Left lung (tissue), 10 donors: ENCODE measurements around the gene ETV6. TPM values are rescaled to one million over a fixed set of nuclear protein-coding genes. Genes with fewer than 3 reads are reported as not detected.

Source experiments
- ATAC-seq: fragments of 200-7000 bp; cut with Tn5 transposase; one replicate; pipeline ENCODE4 v1.9.1; 2020; ENCODE audit warnings: moderate library complexity
- DNase-seq, 4 donors: peaks; one replicate each; pipeline ENCODE4 v3.0.0-alpha.2; 2013 to 2020
- H3K27ac ChIP-seq, 2 donors: fragments of 200-600 bp; sonication (generic) in 1 of 2; one replicate each; pipeline versions ENCODE4 v1.5.0 to v1.8.0; 2020 to 2021
- H3K27me3 ChIP-seq, 2 donors: fragments of 200-600 bp; sonication (generic) in 1 of 2; one replicate each; pipeline versions ENCODE4 v1.5.0 to v1.8.0; 2020 to 2021
- H3K36me3 ChIP-seq, 2 donors: fragments of 200-600 bp; sonication (generic) in 1 of 2; one replicate each; pipeline versions ENCODE4 v1.5.0 to v1.8.0; 2020 to 2021
- H3K4me1 ChIP-seq, 2 donors: fragments of 200-600 bp; one replicate each; pipeline ENCODE4 v1.8.0; 2021
- H3K4me3 ChIP-seq, 2 donors: fragments of 200-600 bp; sonication (generic) in 1 of 2; one replicate each; pipeline versions ENCODE4 v1.5.0 to v1.8.0; 2020 to 2021; ENCODE audit warnings: mild to moderate bottlenecking in 1 of 2
- H3K9me3 ChIP-seq, 2 donors: fragments of 200-600 bp; sonication (generic) in 1 of 2; one replicate each; pipeline versions ENCODE4 v1.5.0 to v1.8.0; 2020 to 2021
- intact Hi-C, 2 donors: fragments of 100-400 bp; cut with DNase I; formaldehyde crosslinking; loops; one replicate each; pipeline versions ENCODE4 v1.11.2 to v1.14.2; 2022
- polyA plus RNA-seq, 6 donors: library from polyadenylated mRNA; unstranded; fragments of 120-200 nt; gene quantifications; one replicate each; pipeline ENCODE4 v1.2.1, GENCODE V29; 2013; ENCODE audit not compliant: insufficient read length in 6 of 6
- total RNA-seq, 2 donors: library from RNA; stranded (reverse); fragmentation: NEBNext Ultra II Directional; extraction: Animal tissue kit (Norgen Biotek cat#: 25700); gene quantifications; one replicate each; pipeline ENCODE4 v1.2.1, GENCODE V29; 2021
- TF ChIP-seq, protein P1 (sequence below), 2 donors: fragments of 200-600 bp; sonication (generic) in 1 of 2; IDR thresholded peaks; one replicate each; pipeline versions ENCODE4 v1.5.0 to v1.8.0; 2021; ENCODE audit warnings: antibody characterized with exemption in 2 of 2
- donor health status: DM: no; HTN: yes; CAD: no.
- donor health status: DM: no; HTN: no; CAD: no.

ETV6 gene
- total and polyA plus RNA-seq, 8 donors: 16.0 to 44.7 (median 17.1) TPM

DNA sequence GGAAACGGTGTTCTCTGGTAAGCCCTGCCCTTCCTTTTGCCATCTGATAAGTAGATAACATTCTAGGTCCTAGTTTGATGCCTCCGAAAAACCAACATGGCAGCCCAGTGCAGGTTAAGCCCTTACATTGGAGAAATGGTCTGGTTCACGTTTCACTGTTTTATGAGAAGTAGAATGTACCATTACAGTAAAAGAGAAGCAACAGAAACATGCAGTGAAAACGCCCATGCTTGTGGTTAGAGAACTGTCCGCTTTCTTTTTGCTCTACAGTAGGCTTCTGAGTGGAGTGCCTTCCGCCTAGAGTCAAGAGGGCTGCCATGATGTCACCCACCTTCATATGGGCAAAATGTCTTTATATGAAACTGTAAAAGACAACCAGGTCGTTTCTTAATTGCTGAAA is 230.9 kb downstream of the ETV6 start:
- Histone ChIP-seq H3K9me3 (no peaks in the 10 kb centered on the region), H3K4me1 (peaks cover 19 to 74% of the 10 kb centered on the region in 2 donors), H3K27ac (peak overlapping the region in 1 of 2 donors; percentile 56), H3K36me3 (peaks cover 0 to 16% of the 10 kb centered on the region in 2 donors), H3K4me3 (no peak overlapping the region), H3K27me3 (no peaks in the 10 kb centered on the region)
- intact Hi-C loops: loop anchor here in 1 of 2 donors (10.0 kb wide), 1 partner anchor 134 kb away; no protein-coding TSS in a partner anchor
- DNase-seq (no peak), ATAC-seq (no peak)
- TF ChIP-seq, protein P1, sequence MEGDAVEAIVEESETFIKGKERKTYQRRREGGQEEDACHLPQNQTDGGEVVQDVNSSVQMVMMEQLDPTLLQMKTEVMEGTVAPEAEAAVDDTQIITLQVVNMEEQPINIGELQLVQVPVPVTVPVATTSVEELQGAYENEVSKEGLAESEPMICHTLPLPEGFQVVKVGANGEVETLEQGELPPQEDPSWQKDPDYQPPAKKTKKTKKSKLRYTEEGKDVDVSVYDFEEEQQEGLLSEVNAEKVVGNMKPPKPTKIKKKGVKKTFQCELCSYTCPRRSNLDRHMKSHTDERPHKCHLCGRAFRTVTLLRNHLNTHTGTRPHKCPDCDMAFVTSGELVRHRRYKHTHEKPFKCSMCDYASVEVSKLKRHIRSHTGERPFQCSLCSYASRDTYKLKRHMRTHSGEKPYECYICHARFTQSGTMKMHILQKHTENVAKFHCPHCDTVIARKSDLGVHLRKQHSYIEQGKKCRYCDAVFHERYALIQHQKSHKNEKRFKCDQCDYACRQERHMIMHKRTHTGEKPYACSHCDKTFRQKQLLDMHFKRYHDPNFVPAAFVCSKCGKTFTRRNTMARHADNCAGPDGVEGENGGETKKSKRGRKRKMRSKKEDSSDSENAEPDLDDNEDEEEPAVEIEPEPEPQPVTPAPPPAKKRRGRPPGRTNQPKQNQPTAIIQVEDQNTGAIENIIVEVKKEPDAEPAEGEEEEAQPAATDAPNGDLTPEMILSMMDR (IDR thresholded peaks at IDR 0.05): no peak

DNA sequence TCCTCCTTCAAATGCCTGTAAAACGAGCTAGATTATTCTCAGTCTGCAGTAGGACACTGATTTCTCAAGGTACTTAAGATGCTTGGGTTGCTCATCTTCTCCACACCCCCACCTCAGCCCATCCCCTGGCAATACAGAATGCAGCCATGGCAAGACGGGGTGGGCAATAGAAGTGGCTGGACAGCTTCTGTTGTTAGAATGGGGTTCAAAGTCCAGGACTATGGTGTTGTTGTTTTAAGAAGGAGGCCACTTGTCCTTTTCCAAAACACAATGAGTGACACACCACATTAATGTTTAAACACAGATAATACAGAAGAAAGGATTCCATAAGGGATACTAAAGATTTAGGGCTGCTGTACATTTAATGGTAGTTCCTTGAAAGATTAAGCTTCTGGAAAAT is 232.4 kb downstream of the ETV6 start:
- intact Hi-C loops: loop anchor here in 1 of 2 donors (10.0 kb wide), 1 partner anchor 133 kb away; no protein-coding TSS in a partner anchor
- no peaks in the 10 kb centered on the region for H3K27me3 ChIP-seq
- no peak for ATAC-seq
- TF ChIP-seq, protein P1 (IDR thresholded peaks at IDR 0.05): no peak
- DNase-seq: no peak
- H3K4me3 ChIP-seq: no peak overlapping the region
- peaks cover 17 to 70% of the 10 kb centered on the region in 2 donors for H3K4me1 ChIP-seq
- H3K36me3 ChIP-seq: peaks cover 0 to 28% of the 10 kb centered on the region in 2 donors
- no peak overlapping the region for H3K27ac ChIP-seq
- H3K9me3 ChIP-seq: no peaks in the 10 kb centered on the region

DNA sequence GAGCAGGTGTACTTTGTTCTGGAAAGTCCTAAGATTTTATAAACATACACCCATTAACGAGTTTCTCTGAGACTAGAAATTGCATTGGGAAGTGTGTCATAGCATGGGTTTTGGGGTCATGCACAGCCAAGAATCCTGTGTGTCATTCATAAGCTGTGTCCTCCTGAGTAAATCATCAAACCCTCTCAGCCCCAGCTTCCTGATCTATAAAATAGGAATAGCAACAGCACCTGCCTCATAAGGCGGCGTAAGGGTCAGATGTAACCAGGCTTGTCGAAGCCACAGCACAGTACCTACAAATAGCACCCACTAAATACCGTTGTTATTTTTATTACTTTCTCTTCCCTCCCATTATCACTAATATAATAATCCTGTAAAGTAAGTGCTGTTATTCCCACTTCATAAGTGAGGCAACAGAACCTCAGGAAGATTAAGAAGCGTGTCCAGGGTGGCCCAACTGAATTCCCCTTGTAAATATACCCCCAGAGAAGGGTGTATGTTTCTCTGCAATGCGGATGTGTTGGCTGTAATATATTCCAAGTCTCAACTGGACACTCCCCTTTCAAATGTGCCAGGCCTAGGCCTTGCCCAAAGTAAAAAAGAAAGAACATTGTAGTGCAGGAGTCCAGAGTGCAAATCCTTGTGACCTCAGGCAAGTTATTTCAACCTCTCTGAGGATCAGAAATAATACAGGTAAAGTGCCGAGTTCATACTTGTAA is 233.0 kb downstream of the ETV6 start:
- H3K36me3 ChIP-seq: peaks cover 0 to 34% of the 10 kb centered on the region in 2 donors
- no peaks in the 10 kb centered on the region for H3K9me3 ChIP-seq
- intact Hi-C loops: loop anchor here in 1 of 2 donors (10.0 kb wide), 1 partner anchor 132 kb away; no protein-coding TSS in a partner anchor
- no peaks in the 10 kb centered on the region for H3K27me3 ChIP-seq
- DNase-seq: no peak
- no peak overlapping the region for H3K4me3 ChIP-seq
- TF ChIP-seq, protein P1 (IDR thresholded peaks at IDR 0.05): no peak
- no peak overlapping the region for H3K27ac ChIP-seq
- no peak for ATAC-seq
- H3K4me1 ChIP-seq: peaks cover 17 to 63% of the 10 kb centered on the region in 2 donors

DNA sequence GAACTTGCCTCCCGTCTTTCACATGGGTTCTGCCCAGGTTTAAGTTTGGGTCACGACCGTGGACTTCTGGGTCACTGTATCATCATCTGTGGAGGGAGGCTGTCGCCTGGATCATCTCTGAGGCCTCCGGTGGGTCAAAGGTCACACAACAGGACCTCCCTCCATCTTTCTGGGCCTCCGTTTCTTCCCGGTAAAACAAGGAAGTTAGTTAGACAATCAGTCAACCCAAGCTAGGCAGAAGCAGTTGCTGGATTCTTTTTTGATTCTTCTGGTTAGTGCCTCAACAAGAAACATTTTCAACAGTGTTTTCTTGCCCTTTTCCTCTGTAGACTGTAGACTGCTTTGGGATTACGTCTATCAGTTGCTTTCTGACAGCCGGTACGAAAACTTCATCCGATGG is 234.6 kb downstream of the ETV6 start:
- DNase-seq (no peak), ATAC-seq (no peak)
- intact Hi-C loops: loop anchor here in 1 of 2 donors (10.0 kb wide), 1 partner anchor 131 kb away; no protein-coding TSS in a partner anchor
- peak overlapping the region in 1 of 2 donors; percentile 84 for H3K27ac ChIP-seq
- H3K4me1 ChIP-seq: peaks cover 10 to 47% of the 10 kb centered on the region in 2 donors
- H3K9me3 ChIP-seq: no peaks in the 10 kb centered on the region
- TF ChIP-seq, protein P1 (IDR thresholded peaks at IDR 0.05): no peak
- H3K4me3 ChIP-seq: no peak overlapping the region
- H3K36me3 ChIP-seq: peaks cover 0 to 47% of the 10 kb centered on the region in 2 donors
- no peaks in the 10 kb centered on the region for H3K27me3 ChIP-seq

DNA sequence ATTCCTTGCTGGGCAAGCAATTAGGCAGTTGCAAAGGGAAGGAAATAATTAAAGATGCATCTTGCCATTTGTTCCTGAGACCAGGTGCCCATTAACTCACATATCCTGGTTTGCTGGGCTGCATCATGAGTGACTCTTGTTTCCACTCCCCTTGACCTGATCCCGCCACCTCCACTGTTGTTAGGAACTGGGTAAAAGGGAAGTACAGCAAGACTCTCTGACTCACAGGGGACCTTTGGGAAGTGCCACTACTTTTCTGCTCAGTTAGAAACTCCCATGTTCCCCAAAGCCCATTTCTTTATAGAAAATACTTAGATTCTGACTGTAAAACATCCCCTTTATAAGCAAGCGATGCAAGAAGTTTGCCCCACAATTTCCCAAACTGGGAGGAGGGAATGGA is 235.2 kb downstream of the ETV6 start:
- peaks cover 0 to 48% of the 10 kb centered on the region in 2 donors for H3K36me3 ChIP-seq
- TF ChIP-seq, protein P1 (IDR thresholded peaks at IDR 0.05): no peak
- DNase-seq: no peak
- H3K27ac ChIP-seq: peak overlapping the region; percentile 63 to 84
- H3K9me3 ChIP-seq: no peaks in the 10 kb centered on the region
- ATAC-seq: peak; percentile 77
- H3K4me3 ChIP-seq: no peak overlapping the region
- H3K4me1 ChIP-seq: peaks cover 10 to 41% of the 10 kb centered on the region in 2 donors
- intact Hi-C loops: loop anchor here in 1 of 2 donors (10.0 kb wide), 1 partner anchor 130 kb away; no protein-coding TSS in a partner anchor
- H3K27me3 ChIP-seq: no peaks in the 10 kb centered on the region
